Hepatocyte (in vitro differentiated cells): Measurements from ENCODE around the gene MMP1. TPM values are rescaled to one million over a fixed set of nuclear protein-coding genes. Genes with fewer than 3 reads are reported as not detected.

ENCODE experiments used
- DNase-seq: peaks from one replicate; pipeline ENCODE4 v3.0.0-alpha.2; 2016; ENCODE audit warnings: low spot score
- H2AFZ ChIP-seq: fragments of 200-600 bp; sonication (generic); 2 replicates; pipeline ENCODE4 v1.6.0; 2016; ENCODE audit warnings: antibody characterized with exemption, mild to moderate bottlenecking
- H3K27ac ChIP-seq: fragments of 200-600 bp; sonication (generic); 2 replicates; pipeline ENCODE4 v1.5.1; 2016; ENCODE audit warnings: mild to moderate bottlenecking
- H3K27me3 ChIP-seq: fragments of 200-600 bp; sonication (generic); 2 replicates; pipeline ENCODE4 v1.6.1; 2016
- H3K36me3 ChIP-seq: fragments of 200-600 bp; sonication (generic); replicated peaks from 2 replicates; pipeline ENCODE4 v1.5.1; 2016; ENCODE audit warnings: low read depth; ENCODE audit not compliant: insufficient read depth
- H3K4me1 ChIP-seq: fragments of 200-600 bp; sonication (generic); 2 replicates; pipeline ENCODE4 v1.5.1; 2016; ENCODE audit warnings: mild to moderate bottlenecking, moderate library complexity; ENCODE audit not compliant: insufficient read depth
- H3K4me2 ChIP-seq: fragments of 200-600 bp; sonication (generic); 2 replicates; pipeline ENCODE4 v1.6.0; 2016
- H3K4me3 ChIP-seq: fragments of 200-600 bp; sonication (generic); 2 replicates; pipeline ENCODE4 v1.5.1; 2016; ENCODE audit warnings: mild to moderate bottlenecking
- H3K79me2 ChIP-seq: fragments of 200-600 bp; sonication (generic); 2 replicates; pipeline ENCODE4 v1.6.0; 2017; ENCODE audit warnings: mild to moderate bottlenecking
- H3K9me2 ChIP-seq: fragments of 200-600 bp; sonication (generic); replicated peaks from 2 replicates; pipeline ENCODE4 v1.6.0; 2017; ENCODE audit warnings: mild to moderate bottlenecking; ENCODE audit not compliant: insufficient read depth
- H3K9me3 ChIP-seq: fragments of 200-600 bp; sonication (generic); 2 replicates; pipeline ENCODE4 v1.5.1; 2016; ENCODE audit warnings: low read depth, mild to moderate bottlenecking
- H4K20me1 ChIP-seq: fragments of 200-600 bp; sonication (generic); 2 replicates; pipeline ENCODE4 v1.6.0; 2016; ENCODE audit warnings: mild to moderate bottlenecking; ENCODE audit not compliant: insufficient read depth, poor library complexity, severe bottlenecking
- EZH2 ChIP-seq: fragments of 200-600 bp; sonication (generic); IDR thresholded peaks from 2 replicates; pipeline ENCODE4 v1.6.1; 2016; ENCODE audit warnings: antibody characterized with exemption, mild to moderate bottlenecking, borderline replicate concordance
- EZH2phosphoT487 ChIP-seq: fragments of 200-600 bp; sonication (generic); IDR thresholded peaks from one replicate; pipeline ENCODE4 v1.6.1; 2018; ENCODE audit warnings: antibody characterized with exemption, mild to moderate bottlenecking, low read depth, moderate library complexity; ENCODE audit not compliant: unreplicated experiment, severe bottlenecking
- WGBS: methylation state at CpG from one replicate; pipeline ENCODE4 v1.1.6; 2016; ENCODE audit warnings: low lambda C conversion rate; ENCODE audit errors: missing lambda C conversion rate; 5-methylcytosine and 5-hydroxymethylcytosine counted together
- polyA plus RNA-seq: library from polyadenylated mRNA; unstranded; fragments of >200 nt; fragmentation: Nextera tagmentation; extraction: Ambion mirVana; gene quantifications from 2 replicates; pipeline ENCODE4 v1.2.1, GENCODE V29; 2016
- total RNA-seq: library from RNA; depleted of rRNA; stranded (reverse); fragments of >200 nt; gene quantifications from 2 replicates; pipeline ENCODE4 v1.2.3, GENCODE V29; 2014
- TF ChIP-seq, protein P1 (sequence below): fragments of 200-600 bp; sonication (generic); IDR thresholded peaks from 2 replicates; pipeline ENCODE4 v1.5.1; 2016; ENCODE audit warnings: antibody characterized with exemption, mild to moderate bottlenecking; ENCODE audit not compliant: poor library complexity

MMP1 gene
- 24.6 and 30.2 TPM in 2 replicates for total RNA-seq
- 8.4 and 10.1 TPM in 2 replicates for polyA plus RNA-seq

GRCh38 chr11:102798012-102798746 lies at the start of gene MMP1:
Gene MMP1, minus strand, starts transcription at chr11:102798160. Its CDS starts 68 bp downstream, at chr11:102798092.
- Histone ChIP-seq H4K20me1 (no peaks in the 10 kb centered on the region), H3K9me3 (no peaks in the 10 kb centered on the region), H2AFZ (no peak within 1 kb of the TSS), H3K36me3 (no peaks in the 10 kb centered on the region), H3K27me3 (no peaks in the 10 kb centered on the region), H3K4me2 (peak within 1 kb of the TSS; percentile 61), H3K4me3 (no peak within 1 kb of the TSS), H3K79me2 (no peaks in the 10 kb centered on the region), H3K9me2 (no peaks in the 10 kb centered on the region), H3K27ac (peak within 1 kb of the TSS; percentile 88), H3K4me1 (peaks cover 9% of the 10 kb centered on the region)
- WGBS = 76% methylated on average over 7 of the region's 7 CpGs
- DNase-seq = peak; percentile 64
- no peak for TF ChIP-seq EZH2
- TF ChIP-seq, protein P1, sequence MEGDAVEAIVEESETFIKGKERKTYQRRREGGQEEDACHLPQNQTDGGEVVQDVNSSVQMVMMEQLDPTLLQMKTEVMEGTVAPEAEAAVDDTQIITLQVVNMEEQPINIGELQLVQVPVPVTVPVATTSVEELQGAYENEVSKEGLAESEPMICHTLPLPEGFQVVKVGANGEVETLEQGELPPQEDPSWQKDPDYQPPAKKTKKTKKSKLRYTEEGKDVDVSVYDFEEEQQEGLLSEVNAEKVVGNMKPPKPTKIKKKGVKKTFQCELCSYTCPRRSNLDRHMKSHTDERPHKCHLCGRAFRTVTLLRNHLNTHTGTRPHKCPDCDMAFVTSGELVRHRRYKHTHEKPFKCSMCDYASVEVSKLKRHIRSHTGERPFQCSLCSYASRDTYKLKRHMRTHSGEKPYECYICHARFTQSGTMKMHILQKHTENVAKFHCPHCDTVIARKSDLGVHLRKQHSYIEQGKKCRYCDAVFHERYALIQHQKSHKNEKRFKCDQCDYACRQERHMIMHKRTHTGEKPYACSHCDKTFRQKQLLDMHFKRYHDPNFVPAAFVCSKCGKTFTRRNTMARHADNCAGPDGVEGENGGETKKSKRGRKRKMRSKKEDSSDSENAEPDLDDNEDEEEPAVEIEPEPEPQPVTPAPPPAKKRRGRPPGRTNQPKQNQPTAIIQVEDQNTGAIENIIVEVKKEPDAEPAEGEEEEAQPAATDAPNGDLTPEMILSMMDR = no peak
- TF ChIP-seq EZH2phosphoT487 = no peak

GRCh38 chr11:102846292-102846691 lies 48.3 kb upstream of the MMP1 start:
- DNase-seq = no peak
- Histone ChIP-seq H3K27ac (no peak overlapping the region), H3K79me2 (no peaks in the 10 kb centered on the region), H3K4me2 (no peak overlapping the region), H3K4me1 (peaks cover 8% of the 10 kb centered on the region), H3K4me3 (no peak overlapping the region), H3K9me3 (no peaks in the 10 kb centered on the region), H3K9me2 (no peaks in the 10 kb centered on the region), H2AFZ (no peak overlapping the region), H3K36me3 (no peaks in the 10 kb centered on the region), H3K27me3 (no peaks in the 10 kb centered on the region), H4K20me1 (no peaks in the 10 kb centered on the region)
- WGBS = 66% methylated on average over 3 of the region's 3 CpGs
- TF ChIP-seq, protein P1 = no peak
- TF ChIP-seq EZH2phosphoT487 (no peak), EZH2 (no peak)

- Histone ChIP-seq H2AFZ (no peak within 1 kb of the TSS), H3K9me2 (no peaks in the 10 kb centered on the region), H3K4me3 (no peak within 1 kb of the TSS), H3K4me2 (no peak within 1 kb of the TSS), H3K79me2 (no peaks in the 10 kb centered on the region), H3K36me3 (no peaks in the 10 kb centered on the region), H3K27me3 (no peaks in the 10 kb centered on the region), H3K9me3 (no peaks in the 10 kb centered on the region), H3K4me1 (no peaks in the 10 kb centered on the region), H4K20me1 (no peaks in the 10 kb centered on the region), H3K27ac (no peak within 1 kb of the TSS)
- no peak for TF ChIP-seq EZH2phosphoT487
- no peak for TF ChIP-seq EZH2
- TF ChIP-seq, protein P1 = no peak
- WGBS = 85% methylated on average over 4 of the region's 4 CpGs
- DNase-seq = no peak
Observed at GRCh38 chr11:102843489-102843888, 45.5 kb upstream of the MMP1 start, which contains the start of gene MMP3. Gene MMP3, minus strand, starts transcription at chr11:102843609. Its CDS starts 63 bp downstream, at chr11:102843546.
